B cell (primary cell): ENCODE results near the gene SNX32. TPM values are rescaled to one million over a fixed set of nuclear protein-coding genes. Genes with fewer than 3 reads are reported as not detected.

Source experiments
- ATAC-seq: fragments of 200-7000 bp; cut with Tn5 transposase; one replicate; pipeline ENCODE4 v1.10.0; 2021; ENCODE audit warnings: low read depth, mild to moderate bottlenecking, moderate number of reproducible peaks, moderate library complexity
- CTCF ChIA-PET: fragments of 350-600 bp; sonication (Branson Sonifier 250); formaldehyde crosslinking; loops from one replicate; lab custom pipeline; 2021; ENCODE audit warnings: antibody characterized with exemption, inconsistent platforms; lab: Charles Lee
- POLR2A ChIA-PET: fragments of 350-600 bp; sonication (Branson Sonifier 250); formaldehyde crosslinking; loops from one replicate; lab custom pipeline; 2021; ENCODE audit warnings: antibody characterized with exemption; lab: Charles Lee
- DNase-seq: peaks from one replicate; pipeline ENCODE4 v3.0.0; 2013
- H2AFZ ChIP-seq: 2 replicates; pipeline ENCODE4 v1.6.1; 2012; ENCODE audit warnings: mild to moderate bottlenecking, low read depth, low read length; ENCODE audit not compliant: insufficient read depth, poor library complexity, severe bottlenecking
- H3K27ac ChIP-seq, 2 donors: 1 replicate in 1 of 2; 2 replicates in 1 of 2; pipeline ENCODE4 v1.5.1; 2012 to 2013; ENCODE audit warnings: low read length in 2 of 2, mild to moderate bottlenecking in 2 of 2, moderate library complexity in 1 of 2
- H3K27me3 ChIP-seq, 4 experiments: fragments of 200-600 bp in 1 of 4; sonication (generic) in 1 of 4; replicated peaks in 1 of 4; 1 replicate in 2 of 4; 2 replicates in 2 of 4; pipeline versions ENCODE4 v1.6.1 to v1.7.0; 2013 to 2016; ENCODE audit warnings: low read length in 3 of 4, mild to moderate bottlenecking in 2 of 4, mixed read lengths in 1 of 4, moderate library complexity in 1 of 4; ENCODE audit not compliant: insufficient read depth in 4 of 4, control insufficient read depth in 3 of 4; ENCODE audit errors: control extremely low read depth in 1 of 4
- H3K36me3 ChIP-seq, 2 experiments: replicated peaks in 1 of 2; 1 replicate in 1 of 2; 2 replicates in 1 of 2; pipeline versions ENCODE4 v1.6.1 to v1.7.1; 2013; ENCODE audit warnings: low read length in 1 of 2; ENCODE audit not compliant: insufficient read depth in 2 of 2, control insufficient read depth in 1 of 2; ENCODE audit errors: control extremely low read depth in 1 of 2, extremely low read depth in 1 of 2
- H3K4me1 ChIP-seq, 2 donors: fragments of 200-600 bp in 1 of 2; sonication (generic) in 1 of 2; 1 replicate in 1 of 2; 2 replicates in 1 of 2; pipeline versions ENCODE4 v1.5.1 to v1.6.1; 2013 to 2017; ENCODE audit warnings: low read length in 2 of 2; ENCODE audit not compliant: control insufficient read depth in 2 of 2, insufficient read depth in 2 of 2
- H3K4me2 ChIP-seq: replicated peaks from 2 replicates; pipeline ENCODE3; 2012; ENCODE audit warnings: mild to moderate bottlenecking, low read depth, low read length; ENCODE audit not compliant: poor library complexity, severe bottlenecking
- H3K4me3 ChIP-seq, 5 experiments: fragments of 200-600 bp in 1 of 5; sonication (generic) in 1 of 5; 1 replicate in 3 of 5; 2 replicates in 2 of 5; pipeline versions ENCODE4 v1.5.1 to v1.7.0; 2011 to 2016; ENCODE audit warnings: low read length in 4 of 5, mild to moderate bottlenecking in 4 of 5, low read depth in 2 of 5, control low read depth in 1 of 5, moderate library complexity in 1 of 5; ENCODE audit not compliant: insufficient read depth in 1 of 5; ENCODE audit errors: control extremely low read depth in 1 of 5, extremely low read depth in 1 of 5
- H3K79me2 ChIP-seq: fragments of 200-600 bp; sonication (generic); one replicate; pipeline ENCODE4 v1.6.0; 2016; ENCODE audit warnings: low read length; ENCODE audit not compliant: control insufficient read depth, insufficient read depth
- H3K9ac ChIP-seq: fragments of 200-600 bp; sonication (generic); 2 replicates; pipeline ENCODE4 v1.6.1; 2017; ENCODE audit warnings: mild to moderate bottlenecking, low read length, moderate library complexity
- H3K9me3 ChIP-seq, 3 donors: one replicate each; pipeline versions ENCODE4 v1.6.1 to v1.7.1; 2013; ENCODE audit warnings: low read length in 2 of 3; ENCODE audit not compliant: control insufficient read depth in 2 of 3, insufficient read depth in 1 of 3; ENCODE audit errors: control extremely low read depth in 1 of 3
- H4K20me1 ChIP-seq: 2 replicates; pipeline ENCODE4 v1.6.0; 2012; ENCODE audit warnings: mild to moderate bottlenecking, low read length; ENCODE audit not compliant: insufficient read depth, control insufficient read depth, poor library complexity, severe bottlenecking
- H3K27ac Mint-ChIP-seq: one replicate; pipeline ENCODE4 v1.8.0; 2021; ENCODE audit warnings: mixed read lengths
- H3K27me3 Mint-ChIP-seq: one replicate; pipeline ENCODE4 v1.8.0; 2021; ENCODE audit warnings: mixed read lengths
- H3K4me1 Mint-ChIP-seq: one replicate; pipeline ENCODE4 v1.8.0; 2021; ENCODE audit warnings: mixed read lengths
- H3K4me3 Mint-ChIP-seq: one replicate; pipeline ENCODE4 v1.8.0; 2021; ENCODE audit warnings: mixed read lengths
- H3K9me3 Mint-ChIP-seq: one replicate; pipeline ENCODE4 v1.8.0; 2022; ENCODE audit warnings: mixed read lengths; ENCODE audit not compliant: insufficient read depth
- EZH2 ChIP-seq: IDR thresholded peaks from 2 replicates; pipeline ENCODE4 v1.6.1; 2012; ENCODE audit warnings: borderline replicate concordance, low read depth, mild to moderate bottlenecking, moderate library complexity, low read length; ENCODE audit not compliant: insufficient read depth, poor library complexity, severe bottlenecking
- WGBS: methylation state at CpG from one replicate; pipeline ENCODE4 v1.1.5; 2013; ENCODE audit warnings: missing lambda C conversion rate; ENCODE audit not compliant: insufficient coverage; 5-methylcytosine and 5-hydroxymethylcytosine counted together
- intact Hi-C: fragments of 100-400 bp; cut with micrococcal nuclease; formaldehyde crosslinking; loops from one replicate; pipeline ENCODE4 v1.10.0; 2022
- polyA plus RNA-seq: library from polyadenylated mRNA; depleted of rRNA; stranded (reverse); fragments of >200 nt; gene quantifications from 2 replicates; pipeline ENCODE4 v1.2.3, GENCODE V29; 2012
- total RNA-seq, 2 donors: library from RNA; stranded (reverse); fragments of 120-200 nt in 1 of 2; gene quantifications; 1 replicate in 1 of 2; 2 replicates in 1 of 2; pipeline versions ENCODE4 v1.2.3 to v1.2.4, GENCODE V29; 2013 to 2022
- TF ChIP-seq, protein P1 (sequence below): fragments of 200-600 bp; IDR thresholded peaks from one replicate; pipeline ENCODE4 v1.8.0; 2022; ENCODE audit warnings: antibody characterized with exemption, mild to moderate bottlenecking

The SNX32 gene
- total and polyA plus RNA-seq, 2 donors (not counting 1 experiment from before 2014, with no cell fraction given) = 0.57 to 0.89 TPM

DNA sequence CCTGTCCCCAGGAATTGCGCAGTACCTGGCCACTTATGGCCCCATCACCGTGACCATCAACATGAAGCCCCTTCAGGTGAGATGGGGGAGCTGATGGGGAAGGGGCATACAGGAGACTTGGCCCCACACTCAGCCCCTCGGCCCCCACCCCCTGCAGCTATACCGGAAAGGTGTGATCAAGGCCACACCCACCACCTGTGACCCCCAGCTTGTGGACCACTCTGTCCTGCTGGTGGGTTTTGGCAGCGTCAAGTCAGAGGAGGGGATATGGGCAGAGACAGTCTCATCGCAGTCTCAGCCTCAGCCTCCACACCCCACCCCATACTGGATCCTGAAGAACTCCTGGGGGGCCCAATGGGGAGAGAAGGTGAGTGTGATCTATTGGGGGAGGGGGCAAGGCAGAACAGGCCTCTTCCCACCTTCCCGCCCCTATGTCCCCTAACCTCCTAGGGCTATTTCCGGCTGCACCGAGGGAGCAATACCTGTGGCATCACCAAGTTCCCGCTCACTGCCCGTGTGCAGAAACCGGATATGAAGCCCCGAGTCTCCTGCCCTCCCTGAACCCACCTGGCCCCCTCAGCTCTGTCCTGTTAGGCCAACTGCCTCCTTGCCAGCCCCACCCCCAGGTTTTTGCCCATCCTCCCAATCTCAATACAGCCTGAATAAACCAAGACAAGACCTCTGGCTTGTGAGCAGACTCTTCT is 49.4 kb downstream of the SNX32 start:
- peaks cover 5% of the 10 kb centered on the region for H4K20me1 ChIP-seq
- H3K9ac ChIP-seq = no peak overlapping the region
- no peak overlapping the region for H3K27ac ChIP-seq
- 99% methylated on average over 9 of the region's 13 CpGs for WGBS
- Mint-ChIP-seq H3K4me3 (no peak overlapping the region), H3K9me3 (no peaks in the 10 kb centered on the region), H3K4me1 (peaks cover 44% of the 10 kb centered on the region), H3K27ac (no peak overlapping the region), H3K27me3 (no peaks in the 10 kb centered on the region)
- no peak overlapping the region for H3K4me2 ChIP-seq
- H3K9me3 ChIP-seq = no peaks in the 10 kb centered on the region
- intact Hi-C loops = no loop called here
- H2AFZ ChIP-seq = no peak overlapping the region
- H3K4me3 ChIP-seq = no peak overlapping the region
- ChIA-PET POLR2A (interaction anchor here (0.6 to 3.3 kb wide), 2 partner anchors 24 to 163 kb away, joined by 4 to 13 read pairs; partner anchors contain the start of genes CFL1, MUS81 and RNASEH2C), CTCF (interaction anchor here (1.5 to 15.5 kb wide), 16 partner anchors 12 to 178 kb away, joined by 5 to 244 read pairs (median 16); partner anchors contain the start of genes AP5B1, C11orf68, CFL1 and FOSL1)
- peaks cover 24% of the 10 kb centered on the region for H3K79me2 ChIP-seq
- no peaks in the 10 kb centered on the region for H3K27me3 ChIP-seq
- DNase-seq = no peak
- peaks cover 16 to 40% of the 10 kb centered on the region in 2 donors for H3K4me1 ChIP-seq
- no peak for TF ChIP-seq EZH2
- TF ChIP-seq, protein P1, sequence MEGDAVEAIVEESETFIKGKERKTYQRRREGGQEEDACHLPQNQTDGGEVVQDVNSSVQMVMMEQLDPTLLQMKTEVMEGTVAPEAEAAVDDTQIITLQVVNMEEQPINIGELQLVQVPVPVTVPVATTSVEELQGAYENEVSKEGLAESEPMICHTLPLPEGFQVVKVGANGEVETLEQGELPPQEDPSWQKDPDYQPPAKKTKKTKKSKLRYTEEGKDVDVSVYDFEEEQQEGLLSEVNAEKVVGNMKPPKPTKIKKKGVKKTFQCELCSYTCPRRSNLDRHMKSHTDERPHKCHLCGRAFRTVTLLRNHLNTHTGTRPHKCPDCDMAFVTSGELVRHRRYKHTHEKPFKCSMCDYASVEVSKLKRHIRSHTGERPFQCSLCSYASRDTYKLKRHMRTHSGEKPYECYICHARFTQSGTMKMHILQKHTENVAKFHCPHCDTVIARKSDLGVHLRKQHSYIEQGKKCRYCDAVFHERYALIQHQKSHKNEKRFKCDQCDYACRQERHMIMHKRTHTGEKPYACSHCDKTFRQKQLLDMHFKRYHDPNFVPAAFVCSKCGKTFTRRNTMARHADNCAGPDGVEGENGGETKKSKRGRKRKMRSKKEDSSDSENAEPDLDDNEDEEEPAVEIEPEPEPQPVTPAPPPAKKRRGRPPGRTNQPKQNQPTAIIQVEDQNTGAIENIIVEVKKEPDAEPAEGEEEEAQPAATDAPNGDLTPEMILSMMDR = no peak
- ATAC-seq = no peak
- peaks cover 0 to 31% of the 10 kb centered on the region in 2 experiments for H3K36me3 ChIP-seq
